PC-9 (cell line): ENCODE data around the gene SYNGAP1.

Experiments used
- CTCF ChIP-seq: fragments of 200-600 bp; sonication (generic); conservative IDR thresholded peaks from 2 replicates; pipeline ENCODE4 v1.6.1; 2017; ENCODE audit warnings: mixed run types, antibody characterized with exemption, mild to moderate bottlenecking, moderate library complexity
- EZH2 ChIP-seq: fragments of 200-600 bp; sonication (generic); IDR thresholded peaks from 2 replicates; pipeline ENCODE4 v1.8.0; 2017; ENCODE audit warnings: antibody characterized with exemption, low read depth

GRCh38 chr6:33383427-33384185, 36.3 kb upstream of the SYNGAP1 start:
- TF ChIP-seq CTCF (no peak), EZH2 (no peak)
